HEK293 (cell line): Measurements from ENCODE around the gene C2CD4C.

Source experiments
- CTCF ChIA-PET: fragments of 350-600 bp; formaldehyde crosslinking; extraction: SDS; loops from one replicate; lab custom pipeline; 2021; ENCODE audit warnings: antibody characterized with exemption; lab: Yijun Ruan, JAX
- POLR2A ChIA-PET: fragments of 300-600 bp; formaldehyde crosslinking; extraction: SDS; loops from one replicate; lab custom pipeline; 2020; ENCODE audit warnings: antibody characterized with exemption, inconsistent platforms; lab: Yijun Ruan, JAX
- H3K27ac ChIP-seq: fragments of 200-500 bp; sonication (Bioruptor generic); 2 replicates; pipeline ENCODE4 v1.5.1; 2014; ENCODE audit warnings: low read depth, low read length, control low read depth, inconsistent platforms; ENCODE audit errors: extremely low read depth
- H3K36me3 ChIP-seq, 2 experiments: fragments of 200-500 bp in 1 of 2; sonication (Bioruptor generic) in 1 of 2; 1 replicate in 1 of 2; 2 replicates in 1 of 2; pipeline ENCODE4 v1.5.1; 2014 to 2017; ENCODE audit warnings: inconsistent platforms in 2 of 2, low read length in 2 of 2; ENCODE audit not compliant: control insufficient read depth in 2 of 2, insufficient read depth in 1 of 2
- H3K4me1 ChIP-seq: fragments of 200-500 bp; sonication (Bioruptor generic); 2 replicates; pipeline ENCODE4 v1.5.1; 2014; ENCODE audit warnings: mild to moderate bottlenecking, low read length, inconsistent platforms; ENCODE audit not compliant: control insufficient read depth, insufficient read depth
- H3K4me3 ChIP-seq: 2 replicates; pipeline ENCODE4 v1.5.1; 2011; ENCODE audit warnings: low read depth, mild to moderate bottlenecking, control low read depth, low read length, moderate library complexity
- H3K9me3 ChIP-seq: fragments of 200-500 bp; sonication (Bioruptor generic); 2 replicates; pipeline ENCODE4 v1.5.1; 2014; ENCODE audit warnings: low read depth, low read length, inconsistent platforms; ENCODE audit not compliant: control insufficient read depth, insufficient read depth
- ATF2 ChIP-seq: fragments of 450-650 bp; formaldehyde crosslinking; IDR thresholded peaks from 2 replicates; pipeline ENCODE4 v1.5.1; 2016; ENCODE audit warnings: missing biosample characterization, missing genetic modification characterization, low read depth
- GLIS1 ChIP-seq: fragments of 450-650 bp; formaldehyde crosslinking; IDR thresholded peaks from 2 replicates; pipeline ENCODE4 v1.5.1; 2016; ENCODE audit warnings: missing biosample characterization, missing genetic modification characterization
- SETDB1 ChIP-seq: IDR thresholded peaks from one replicate; pipeline ENCODE4 v1.6.1; 2017; ENCODE audit warnings: mild to moderate bottlenecking, low read length, moderate library complexity, mixed read lengths; ENCODE audit not compliant: insufficient read length
- TRIM28 ChIP-seq: IDR thresholded peaks from 2 replicates; pipeline ENCODE4 v1.6.1; 2011; ENCODE audit warnings: low read length, control low read depth, borderline replicate concordance
- ZBTB20 ChIP-seq: fragments of 450-650 bp; formaldehyde crosslinking; IDR thresholded peaks from 2 replicates; pipeline ENCODE4 v1.5.1; 2016; ENCODE audit warnings: missing biosample characterization, missing genetic modification characterization
- ZBTB26 ChIP-seq: fragments of 450-650 bp; formaldehyde crosslinking; optimal IDR thresholded peaks from 2 replicates; pipeline ENCODE3; 2016; ENCODE audit warnings: missing biosample characterization, mild to moderate bottlenecking, missing genetic modification characterization
- ZBTB48 ChIP-seq: fragments of 450-650 bp; formaldehyde crosslinking; IDR thresholded peaks from 2 replicates; pipeline ENCODE4 v1.5.1; 2016; ENCODE audit warnings: missing biosample characterization, missing genetic modification characterization
- ZFP3 ChIP-seq: fragments of 450-650 bp; formaldehyde crosslinking; IDR thresholded peaks from 2 replicates; pipeline ENCODE4 v1.5.1; 2016; ENCODE audit warnings: low read depth, missing biosample characterization, missing genetic modification characterization
- ZNF112 ChIP-seq: fragments of 450-650 bp; formaldehyde crosslinking; IDR thresholded peaks from 2 replicates; pipeline ENCODE4 v1.5.0; 2017; ENCODE audit warnings: missing biosample characterization, missing genetic modification characterization
- ZNF16 ChIP-seq: fragments of 450-650 bp; formaldehyde crosslinking; IDR thresholded peaks from 2 replicates; pipeline ENCODE4 v1.5.1; 2016; ENCODE audit warnings: low read depth, missing biosample characterization, missing genetic modification characterization
- ZNF248 ChIP-seq: fragments of 450-650 bp; formaldehyde crosslinking; IDR thresholded peaks from 2 replicates; pipeline ENCODE4 v1.5.1; 2017; ENCODE audit warnings: missing biosample characterization, missing genetic modification characterization
- ZNF280D ChIP-seq: fragments of 450-650 bp; formaldehyde crosslinking; IDR thresholded peaks from 2 replicates; pipeline ENCODE4 v1.5.1; 2016; ENCODE audit warnings: missing biosample characterization, missing genetic modification characterization
- ZNF37A ChIP-seq: fragments of 450-650 bp; IDR thresholded peaks from 2 replicates; pipeline ENCODE4 v1.5.1; 2018; ENCODE audit warnings: missing biosample characterization, missing genetic modification characterization
- ZNF426 ChIP-seq: fragments of 450-650 bp; formaldehyde crosslinking; IDR thresholded peaks from 2 replicates; pipeline ENCODE4 v1.5.1; 2017; ENCODE audit warnings: missing biosample characterization, missing genetic modification characterization, mild to moderate bottlenecking, inconsistent platforms, moderate library complexity
- ZNF521 ChIP-seq: fragments of 450-650 bp; formaldehyde crosslinking; IDR thresholded peaks from 2 replicates; pipeline ENCODE4 v1.5.1; 2017; ENCODE audit warnings: missing biosample characterization, mild to moderate bottlenecking, missing genetic modification characterization
- ZNF555 ChIP-seq: fragments of 450-650 bp; formaldehyde crosslinking; conservative IDR thresholded peaks from 2 replicates; pipeline ENCODE4 v1.5.1; 2017; ENCODE audit warnings: missing biosample characterization, mild to moderate bottlenecking, missing genetic modification characterization, inconsistent platforms
- ZNF600 ChIP-seq: fragments of 450-650 bp; formaldehyde crosslinking; IDR thresholded peaks from 2 replicates; pipeline ENCODE4 v1.5.1; 2016; ENCODE audit warnings: missing biosample characterization, missing genetic modification characterization
- ZNF623 ChIP-seq: fragments of 450-650 bp; formaldehyde crosslinking; IDR thresholded peaks from 2 replicates; pipeline ENCODE4 v1.5.1; 2016; ENCODE audit warnings: missing biosample characterization, missing genetic modification characterization
- ZNF670 ChIP-seq: fragments of 450-650 bp; formaldehyde crosslinking; IDR thresholded peaks from 2 replicates; pipeline ENCODE4 v1.5.1; 2016; ENCODE audit warnings: missing biosample characterization, missing genetic modification characterization, low read depth
- ZNF704 ChIP-seq: fragments of 450-650 bp; formaldehyde crosslinking; IDR thresholded peaks from 2 replicates; pipeline ENCODE4 v1.5.1; 2016; ENCODE audit warnings: missing biosample characterization, missing genetic modification characterization
- ZNF707 ChIP-seq: fragments of 450-650 bp; formaldehyde crosslinking; IDR thresholded peaks from 2 replicates; pipeline ENCODE4 v1.5.1; 2016; ENCODE audit warnings: missing biosample characterization, missing genetic modification characterization
- ZNF768 ChIP-seq: fragments of 450-650 bp; formaldehyde crosslinking; IDR thresholded peaks from 2 replicates; pipeline ENCODE4 v1.5.1; 2018; ENCODE audit warnings: missing biosample characterization, mild to moderate bottlenecking, missing genetic modification characterization
- ZNF791 ChIP-seq: fragments of 450-650 bp; formaldehyde crosslinking; IDR thresholded peaks from 2 replicates; pipeline ENCODE4 v1.5.1; 2016; ENCODE audit warnings: missing biosample characterization, missing genetic modification characterization
- ZNF837 ChIP-seq: fragments of 450-650 bp; formaldehyde crosslinking; IDR thresholded peaks from 2 replicates; pipeline ENCODE4 v1.5.1; 2016; ENCODE audit warnings: missing biosample characterization, missing genetic modification characterization
- ZSCAN16 ChIP-seq: fragments of 450-650 bp; formaldehyde crosslinking; IDR thresholded peaks from 2 replicates; pipeline ENCODE4 v1.5.1; 2016; ENCODE audit warnings: missing biosample characterization, missing genetic modification characterization
- ZSCAN4 ChIP-seq: fragments of 450-650 bp; formaldehyde crosslinking; IDR thresholded peaks from 2 replicates; pipeline ENCODE4 v1.5.1; 2017; ENCODE audit warnings: missing biosample characterization, missing genetic modification characterization

The C2CD4C gene

GRCh38 chr19:413756-414420 lies 4.9 kb upstream of the C2CD4C start (continued):
- TF ChIP-seq ZNF670 (tag by site-specific recombination) (no peak), ZBTB20 (tag by site-specific recombination) (peak; percentile 35; the same call in 1 of the 2 replicates), SETDB1 (no peak), ZNF600 (tag by site-specific recombination) (0 out of 2 replicates have a peak, but pooled peaks have one; percentile 12), ATF2 (no peak), ZNF280D (no peak), ZNF623 (tag by site-specific recombination) (peak; percentile 98), ZNF837 (tag by site-specific recombination) (no peak), ZNF704 (tag by site-specific recombination) (no peak), ZNF768 (tag by site-specific recombination) (no peak), ZNF37A (tag by site-specific recombination) (no peak), ZFP3 (no peak)

- POLR2A ChIA-PET = interaction anchor here (0.6 to 1.8 kb wide), 4 partner anchors 9 to 328 kb away, joined by 3 to 6 read pairs (median 5); no protein-coding TSS in a partner anchor
- CTCF ChIA-PET = interaction anchor here (0.7 to 1.5 kb wide), 4 partner anchors 29 to 117 kb away, joined by 3 to 10 read pairs (median 3); no protein-coding TSS in a partner anchor
- Histone ChIP-seq H3K4me1 (peaks cover 3% of the 10 kb centered on the region; the same call in 1 of the 2 replicates), H3K9me3 (no peaks in the 10 kb centered on the region), H3K36me3 (peaks cover 0 to 2% of the 10 kb centered on the region in 2 experiments; a peak in 1 of 3 replicates), H3K27ac (no peak overlapping the region), H3K4me3 (no peak overlapping the region)
- no peak for TF ChIP-seq ZNF521 (tag by site-specific recombination)
- TF ChIP-seq TRIM28 = peak; percentile 52; the same call in 1 of the 2 replicates
- peak; percentile 89 for TF ChIP-seq GLIS1 (tag by site-specific recombination)
- TF ChIP-seq ZNF670 (tag by site-specific recombination) = no peak
- no peak for TF ChIP-seq ZNF112
- no peak for TF ChIP-seq ZNF555 (tag by site-specific recombination)
- TF ChIP-seq ZNF248 (tag by site-specific recombination) = no peak
- no peak for TF ChIP-seq ZNF791 (tag by site-specific recombination)
- 0 out of 2 replicates have a peak, but pooled peaks have one; percentile 26 for TF ChIP-seq ZBTB48 (tag by site-specific recombination)
- TF ChIP-seq ZBTB26 (tag by site-specific recombination) = no peak
- TF ChIP-seq ZNF16 = no peak
- no peak for TF ChIP-seq ZSCAN16
- TF ChIP-seq ZNF426 (tag by site-specific recombination) = no peak
- TF ChIP-seq ZNF707 (tag by site-specific recombination) = no peak
- TF ChIP-seq ZSCAN4 = no peak
Observed at GRCh38 chr19:412356-413355, 3.7 kb upstream of the C2CD4C start.
